H1 (cell line): ENCODE results near the gene SYN1. TPM values are rescaled to one million over a fixed set of nuclear protein-coding genes. Genes with fewer than 3 reads are reported as not detected.

ENCODE experiments used
- BRCA1 ChIP-seq: IDR thresholded peaks from 2 replicates; pipeline ENCODE4 v1.6.1; 2012; ENCODE audit warnings: low read depth, low read length, improper control_type of control experiment
- CREB1 ChIP-seq: IDR thresholded peaks from 2 replicates; pipeline ENCODE4 v1.6.1; 2012; ENCODE audit warnings: inconsistent platforms
- FOSL1 ChIP-seq: IDR thresholded peaks from 2 replicates; pipeline ENCODE4 v1.6.1; 2011; ENCODE audit warnings: mild to moderate bottlenecking, low read depth, low read length, moderate library complexity; ENCODE audit not compliant: insufficient read depth
- KDM4A ChIP-seq: IDR thresholded peaks from one replicate; pipeline ENCODE4 v1.7.1; 2012; ENCODE audit warnings: low read depth, mild to moderate bottlenecking, moderate library complexity, low read length, inconsistent platforms; ENCODE audit not compliant: severe bottlenecking
- RAD21 ChIP-seq, 2 experiments: IDR thresholded peaks in 1 of 2; conservative IDR thresholded peaks in 1 of 2; 2 replicates each; pipeline ENCODE4 v1.6.1; 2011; ENCODE audit warnings: low read depth in 2 of 2, low read length in 2 of 2, improper control_type of control experiment in 1 of 2, inconsistent platforms in 1 of 2, mild to moderate bottlenecking in 1 of 2, moderate library complexity in 1 of 2
- RBBP5 ChIP-seq: IDR thresholded peaks from 2 replicates; pipeline ENCODE4 v1.7.1; 2012; ENCODE audit warnings: low read depth, mild to moderate bottlenecking, inconsistent platforms, low read length, moderate library complexity, borderline replicate concordance
- ZNF274 ChIP-seq: IDR thresholded peaks from 2 replicates; pipeline ENCODE4 v1.7.0; 2012; ENCODE audit warnings: low read length, borderline replicate concordance; ENCODE audit errors: extremely low read depth
- polyA plus RNA-seq, 7 experiments: library from polyadenylated mRNA; depleted of rRNA in 3 of 7; stranded (reverse) in 5 of 7; unstranded in 2 of 7; fragments of >200 nt in 5 of 7; fragments of 200-250 nt in 2 of 7; gene quantifications; 1 replicate in 5 of 7; 2 replicates in 1 of 7; 4 replicates in 1 of 7; pipeline versions ENCODE4 v1.2.1 to v1.2.3, GENCODE V29; 2011 to 2013; ENCODE audit warnings: missing spikeins in 2 of 7, mixed read lengths in 2 of 7
- total RNA-seq: library from RNA; stranded (reverse); fragmentation: NEBNext Ultra II Directional; extraction: Animal tissue kit (Norgen Biotek cat#: 25700); gene quantifications from 2 replicates; pipeline ENCODE4 v1.2.1, GENCODE V29; 2021
- TF ChIP-seq, protein P1 (sequence below): IDR thresholded peaks from 2 replicates; pipeline ENCODE4 v1.6.1; 2012; ENCODE audit warnings: inconsistent platforms

Gene SYN1
- total and polyA plus RNA-seq, 2 of the 8 experiments (the other 6 are each of a cell fraction or from before 2014, with no cell fraction given), result 2.1 to 14.1 TPM

DNA sequence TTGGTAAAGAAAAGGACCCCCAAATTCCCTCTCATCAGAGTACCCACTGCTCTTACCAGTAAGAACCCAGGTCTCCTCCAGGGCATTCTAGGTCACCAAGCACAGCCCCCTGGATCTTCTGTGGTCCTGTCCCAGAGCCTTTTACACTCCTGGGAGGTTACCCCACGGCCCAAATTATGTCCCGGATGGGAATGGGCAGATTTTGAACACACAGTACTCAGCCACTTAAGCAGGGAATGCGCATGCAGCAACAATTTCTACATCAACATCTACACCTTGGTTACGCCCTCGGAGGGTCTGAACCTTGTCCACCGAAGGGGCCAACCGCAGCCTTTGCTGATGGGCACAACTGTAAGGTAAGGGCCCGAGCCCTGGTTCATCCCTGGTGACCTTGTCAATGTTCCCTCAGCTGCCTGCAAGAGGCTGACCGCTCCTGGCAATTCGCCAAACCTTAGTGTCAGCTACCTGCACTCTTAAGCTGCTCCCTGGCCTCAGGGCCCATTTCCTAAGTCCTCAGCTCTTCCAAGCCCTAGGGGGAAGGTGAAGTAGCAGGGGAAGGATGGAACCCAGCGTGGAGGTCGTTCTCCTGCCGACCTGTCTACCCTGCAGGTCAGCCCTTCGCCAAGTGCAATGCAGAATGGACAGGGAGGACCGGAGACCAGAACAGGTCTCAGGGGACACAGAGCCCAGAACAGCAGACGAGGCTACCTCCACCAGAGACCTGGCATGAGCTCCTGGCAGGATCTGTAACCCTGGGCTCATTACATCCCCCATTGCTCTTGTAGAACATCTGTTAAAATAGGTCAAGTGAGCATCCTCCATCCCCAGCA lies 31.5 kb downstream of the SYN1 start (continued):
- TF ChIP-seq ZNF274 (no peak), KDM4A (no peak), RBBP5 (no peak), RAD21 (IDR thresholded peaks at IDR 0.05 in 1 of 2, conservative IDR thresholded peaks at IDR 0.05 in 1 of 2; ENCODE audit: low read depth in 2 of 2, low read length in 2 of 2) (no peak), CREB1 (no peak), BRCA1 (no peak), FOSL1 (no peak)
- TF ChIP-seq, protein P1, sequence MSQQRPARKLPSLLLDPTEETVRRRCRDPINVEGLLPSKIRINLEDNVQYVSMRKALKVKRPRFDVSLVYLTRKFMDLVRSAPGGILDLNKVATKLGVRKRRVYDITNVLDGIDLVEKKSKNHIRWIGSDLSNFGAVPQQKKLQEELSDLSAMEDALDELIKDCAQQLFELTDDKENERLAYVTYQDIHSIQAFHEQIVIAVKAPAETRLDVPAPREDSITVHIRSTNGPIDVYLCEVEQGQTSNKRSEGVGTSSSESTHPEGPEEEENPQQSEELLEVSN, result no peak
